RWPE1 (cell line): Measurements from ENCODE around the gene EPB41L5.
"Not testable (repeated sequence)": the region's sequence is repeated elsewhere in the genome, so short reads cannot be mapped to it uniquely, and the experiment has no call there.

Source experiments
- CTCF ChIA-PET: fragments of 350-600 bp; sonication (Branson Sonifier 250); formaldehyde crosslinking; extraction: SDS; loops from one replicate; lab custom pipeline; 2021; lab: Yijun Ruan, JAX
- POLR2A ChIA-PET: fragments of 400-600 bp; formaldehyde crosslinking; extraction: SDS; loops from one replicate; lab custom pipeline; 2020; ENCODE audit warnings: antibody characterized with exemption; ENCODE audit not compliant: low non-redundant PET; lab: Yijun Ruan, JAX
- DNase-seq: peaks from one replicate; pipeline ENCODE4 v3.0.0; 2012; ENCODE audit warnings: low spot score
- H3K27ac ChIP-seq: fragments of 450-650 bp; 2 replicates; pipeline ENCODE4 v1.5.1; 2017
- TF ChIP-seq, protein P1 (sequence below): fragments of 450-650 bp; conservative IDR thresholded peaks from 2 replicates; pipeline ENCODE4 v1.5.1; 2017; ENCODE audit warnings: low read depth, mild to moderate bottlenecking

EPB41L5 gene

DNA sequence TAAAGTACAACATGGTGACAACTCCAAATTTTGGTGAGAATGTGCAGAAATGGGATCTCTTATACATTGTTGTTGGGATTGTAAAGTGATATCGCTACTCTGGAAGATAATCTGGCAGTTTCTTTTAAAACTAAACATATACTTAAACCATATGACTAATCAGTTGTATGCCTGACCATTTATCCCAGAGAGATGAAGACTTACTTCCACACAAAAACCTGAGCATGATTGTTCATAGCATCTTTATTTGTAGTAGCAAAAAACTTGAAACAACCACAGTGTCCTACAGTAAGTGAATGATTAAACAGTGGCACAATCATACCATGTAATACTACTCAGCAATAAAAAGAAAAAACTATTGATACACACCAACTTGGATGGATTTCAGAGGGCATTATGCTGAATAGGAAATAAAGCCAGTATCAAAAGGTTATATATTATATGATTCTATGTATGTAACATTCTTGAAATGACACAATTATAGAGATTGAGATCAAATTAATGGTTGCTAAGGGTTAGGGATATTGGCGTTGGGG is 47.3 kb downstream of the EPB41L5 start:
- ChIA-PET CTCF (no interaction called here), POLR2A (no interaction called here)
- H3K27ac ChIP-seq = no peak overlapping the region
- no peak for DNase-seq
- TF ChIP-seq, protein P1, sequence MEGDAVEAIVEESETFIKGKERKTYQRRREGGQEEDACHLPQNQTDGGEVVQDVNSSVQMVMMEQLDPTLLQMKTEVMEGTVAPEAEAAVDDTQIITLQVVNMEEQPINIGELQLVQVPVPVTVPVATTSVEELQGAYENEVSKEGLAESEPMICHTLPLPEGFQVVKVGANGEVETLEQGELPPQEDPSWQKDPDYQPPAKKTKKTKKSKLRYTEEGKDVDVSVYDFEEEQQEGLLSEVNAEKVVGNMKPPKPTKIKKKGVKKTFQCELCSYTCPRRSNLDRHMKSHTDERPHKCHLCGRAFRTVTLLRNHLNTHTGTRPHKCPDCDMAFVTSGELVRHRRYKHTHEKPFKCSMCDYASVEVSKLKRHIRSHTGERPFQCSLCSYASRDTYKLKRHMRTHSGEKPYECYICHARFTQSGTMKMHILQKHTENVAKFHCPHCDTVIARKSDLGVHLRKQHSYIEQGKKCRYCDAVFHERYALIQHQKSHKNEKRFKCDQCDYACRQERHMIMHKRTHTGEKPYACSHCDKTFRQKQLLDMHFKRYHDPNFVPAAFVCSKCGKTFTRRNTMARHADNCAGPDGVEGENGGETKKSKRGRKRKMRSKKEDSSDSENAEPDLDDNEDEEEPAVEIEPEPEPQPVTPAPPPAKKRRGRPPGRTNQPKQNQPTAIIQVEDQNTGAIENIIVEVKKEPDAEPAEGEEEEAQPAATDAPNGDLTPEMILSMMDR = no peak

DNA sequence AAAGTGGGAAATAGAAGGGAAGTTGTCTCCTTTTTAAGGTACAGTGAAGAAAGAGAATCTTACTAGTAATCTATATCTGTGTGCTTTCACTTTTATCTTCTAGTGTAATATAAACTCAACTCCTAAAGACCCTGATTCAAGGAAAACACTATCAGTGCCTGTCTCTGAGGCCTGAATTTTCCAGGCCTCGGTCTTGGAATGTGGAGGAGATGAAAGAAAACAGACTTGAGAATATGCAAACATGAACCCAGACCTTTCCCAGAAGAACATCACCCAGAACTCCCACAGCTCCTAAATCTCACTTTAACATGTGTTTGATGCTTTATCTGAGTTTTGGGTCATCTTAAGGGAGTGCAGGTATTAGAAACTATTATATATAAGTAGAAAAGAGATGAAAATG is 51.8 kb downstream of the EPB41L5 start:
- no peak overlapping the region for H3K27ac ChIP-seq
- no peak for DNase-seq
- POLR2A ChIA-PET = no interaction called here
- TF ChIP-seq, protein P1 = no peak
- CTCF ChIA-PET = interaction anchor here (0.6 kb wide), 1 partner anchor 450 kb away, joined by 3 read pairs; no protein-coding TSS in a partner anchor

DNA sequence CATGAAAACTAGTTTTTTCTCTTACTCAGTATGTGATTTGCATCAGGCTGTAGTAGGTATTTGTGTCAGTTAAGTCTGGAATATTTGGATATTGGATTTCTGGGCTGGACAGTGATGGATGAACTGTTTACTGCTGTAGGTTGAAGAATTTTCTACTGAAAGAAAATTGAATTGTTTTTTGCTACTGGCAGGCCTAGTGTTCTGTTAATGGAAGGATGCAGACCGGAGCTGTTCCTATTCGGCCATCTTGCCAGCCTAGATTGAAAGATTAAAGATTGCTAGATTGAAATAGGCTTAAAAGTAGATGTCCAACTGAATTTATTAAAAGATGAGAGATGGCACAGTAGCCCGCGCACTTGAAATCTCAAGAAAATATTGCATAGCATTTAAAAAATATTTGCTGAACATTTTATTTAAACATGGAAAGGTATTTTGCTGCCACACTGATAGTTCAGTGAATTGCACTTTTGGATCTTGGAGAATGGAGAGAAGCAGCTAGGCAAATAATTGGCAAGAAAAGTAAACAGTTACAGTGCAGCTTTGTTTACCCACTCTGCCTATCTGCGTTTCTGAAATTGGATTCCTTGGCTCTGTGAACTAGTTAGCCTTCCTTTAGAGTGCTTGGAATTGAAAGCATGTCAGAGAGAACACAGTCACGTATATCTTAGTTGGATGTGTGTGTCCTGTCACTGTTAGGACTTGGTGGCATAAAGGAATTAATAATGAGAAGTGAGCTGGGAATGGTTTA is 54.1 kb downstream of the EPB41L5 start:
- DNase-seq = no peak
- CTCF ChIA-PET = interaction anchor here (0.6 kb wide), 1 partner anchor 22 kb away, joined by 3 read pairs; no protein-coding TSS in a partner anchor
- no peak overlapping the region for H3K27ac ChIP-seq
- TF ChIP-seq, protein P1 = no peak
- POLR2A ChIA-PET = no interaction called here

DNA sequence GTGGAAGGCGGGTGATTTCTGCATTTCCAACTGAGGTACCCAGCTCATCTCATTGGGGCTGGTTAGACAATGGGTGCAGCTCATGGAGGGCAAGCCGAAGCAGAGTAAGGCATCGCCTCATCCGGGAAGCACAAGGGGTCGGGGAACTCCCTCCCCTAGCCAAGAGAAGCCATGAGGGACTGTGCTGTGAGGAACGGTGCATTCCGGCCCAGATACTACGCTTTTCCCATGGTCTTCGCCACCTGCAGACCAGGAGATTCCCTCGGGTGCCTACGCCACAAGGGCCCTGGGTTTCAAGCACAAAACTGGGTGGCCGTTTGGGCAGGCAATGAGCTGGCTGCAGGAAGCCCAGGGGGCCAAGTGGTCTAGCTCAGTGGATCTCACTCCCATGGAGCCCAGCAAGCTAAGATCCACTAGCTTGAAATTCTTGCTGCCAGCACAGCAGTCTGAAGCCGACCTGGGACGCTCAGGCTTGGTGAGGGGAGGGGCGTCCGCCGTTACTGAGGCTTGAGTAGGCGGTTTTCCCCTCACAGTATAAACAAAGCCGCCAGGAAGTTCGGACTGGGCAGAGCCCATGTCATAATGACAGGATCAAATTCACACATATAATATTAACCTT is 55.3 kb downstream of the EPB41L5 start:
- CTCF ChIA-PET, DNase-seq, POLR2A ChIA-PET, H3K27ac ChIP-seq: not testable (repeated sequence)

DNA sequence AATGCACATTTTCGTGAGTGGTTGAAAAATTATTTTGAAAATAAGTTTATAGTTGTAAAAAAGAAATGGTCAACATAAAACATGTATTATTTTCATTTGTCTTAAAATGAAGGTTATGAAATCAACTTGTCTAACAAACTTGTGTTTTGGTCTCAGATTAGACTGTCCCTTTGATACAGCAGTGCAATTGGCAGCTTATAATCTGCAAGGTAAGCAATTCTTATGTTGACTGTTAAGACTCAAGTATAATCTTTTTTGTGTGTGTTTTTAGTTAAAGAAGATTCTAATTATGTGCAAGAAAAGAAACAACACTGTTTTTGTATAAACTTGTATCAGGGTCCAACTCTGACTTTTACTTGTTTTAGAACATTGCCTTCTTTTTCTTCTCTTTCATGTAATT is 62.7 kb downstream of the EPB41L5 start:
- H3K27ac ChIP-seq = no peak overlapping the region
- POLR2A ChIA-PET = interaction anchor here (0.7 kb wide), 1 partner anchor 281 kb away, joined by 4 read pairs; no protein-coding TSS in a partner anchor
- CTCF ChIA-PET = no interaction called here
- no peak for DNase-seq
- TF ChIP-seq, protein P1 = no peak

DNA sequence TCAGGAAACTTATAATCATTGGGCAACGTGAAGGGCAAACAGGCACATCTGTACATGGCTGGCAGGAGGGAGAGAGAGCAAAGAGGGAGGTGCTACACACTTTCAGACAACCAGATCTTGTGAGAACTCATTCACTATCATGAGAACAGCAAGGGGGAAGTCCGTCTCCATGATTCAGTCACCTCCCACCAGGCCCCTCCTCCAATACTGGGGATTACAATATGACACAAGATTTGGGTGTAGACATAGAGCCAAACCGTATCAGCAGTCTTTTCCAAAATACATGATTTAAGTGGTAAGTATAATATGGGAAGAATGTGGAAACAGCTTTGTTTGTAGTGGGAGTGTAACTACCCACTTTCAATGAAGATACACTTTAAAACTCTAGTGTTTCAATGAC is 65.0 kb downstream of the EPB41L5 start:
- ChIA-PET POLR2A (no interaction called here), CTCF (no interaction called here)
- TF ChIP-seq, protein P1 = no peak
- no peak for DNase-seq
- H3K27ac ChIP-seq = no peak overlapping the region
